Right lobe of liver (tissue), 6 donors: ENCODE measurements around the gene CXorf38. TPM values are rescaled to one million over a fixed set of nuclear protein-coding genes. Genes with fewer than 3 reads are reported as not detected.
A peak's percentile ranks its signal among the peaks of the same experiment; 100 is the strongest.

ENCODE experiments used
- ATAC-seq, 4 donors: fragments of 200-7000 bp; cut with Tn5 transposase; one replicate each; pipeline ENCODE4 v1.9.1; 2020; ENCODE audit warnings: mild to moderate bottlenecking in 4 of 4, moderate library complexity in 4 of 4
- DNase-seq, 3 donors: peaks; one replicate each; pipeline ENCODE4 v3.0.0-alpha.2; 2020
- H3K27ac ChIP-seq, 3 donors: fragments of 200-600 bp; one replicate each; pipeline ENCODE4 v1.8.0; 2022
- H3K27me3 ChIP-seq, 2 donors: fragments of 200-600 bp; one replicate each; pipeline ENCODE4 v1.8.0; 2022
- H3K36me3 ChIP-seq, 4 donors: fragments of 200-600 bp; sonication (generic) in 1 of 4; one replicate each; pipeline versions ENCODE4 v1.5.1 to v1.8.0; 2017 to 2022; ENCODE audit warnings: control low read depth in 1 of 4
- H3K4me1 ChIP-seq, 4 donors: fragments of 200-600 bp; sonication (generic) in 1 of 4; one replicate each; pipeline versions ENCODE4 v1.5.1 to v1.8.0; 2017 to 2022; ENCODE audit warnings: control low read depth in 1 of 4
- H3K4me3 ChIP-seq, 3 donors: fragments of 200-600 bp; one replicate each; pipeline ENCODE4 v1.8.0; 2022
- H3K9me3 ChIP-seq, 4 donors: fragments of 200-600 bp; sonication (generic) in 1 of 4; one replicate each; pipeline versions ENCODE4 v1.5.1 to v1.8.0; 2017 to 2022; ENCODE audit warnings: control low read depth in 1 of 4
- POLR2A ChIP-seq: fragments of 450-650 bp; IDR thresholded peaks from one replicate; pipeline ENCODE4 v1.6.1; 2017; ENCODE audit warnings: antibody characterized with exemption, mild to moderate bottlenecking
- WGBS: methylation state at CpG from one replicate; pipeline ENCODE4 v1.1.6; 2018; ENCODE audit warnings: low coverage, low lambda C conversion rate; ENCODE audit not compliant: insufficient coverage; ENCODE audit errors: missing lambda C conversion rate; 5-methylcytosine and 5-hydroxymethylcytosine counted together
- intact Hi-C, 2 donors: fragments of 100-400 bp; cut with DNase I; formaldehyde crosslinking; loops; one replicate each; pipeline versions ENCODE4 v1.11.2 to v1.14.1; 2022
- total RNA-seq, 6 experiments: library from RNA; depleted of rRNA in 2 of 6; stranded (reverse); fragments of >200 nt in 2 of 6; fragmentation: NEBNext Ultra II Directional in 3 of 6; extraction: Animal tissue kit (Norgen Biotek cat#: 25700) in 3 of 6; gene quantifications; one replicate each; pipeline versions ENCODE4 v1.1.0 to v1.2.4, GENCODE V29; 2016 to 2023
- TF ChIP-seq, protein P1 (sequence below), 4 donors: fragments of 200-600 bp in 3 of 4; fragments of 450-650 bp in 1 of 4; IDR thresholded peaks; one replicate each; pipeline versions ENCODE4 v1.5.1 to v1.8.0; 2016 to 2022; ENCODE audit warnings: antibody characterized with exemption in 4 of 4, mild to moderate bottlenecking in 2 of 4
- donor health status: DM: no; HTN: yes; CAD: no.
- donor health status: DM: no; HTN: no; CAD: no.
- donor health status: DM: no; HTN: no; CAD: no.
- donor health status: DM: no; HTN: yes; CAD: no.
- donor health status: DM: no; HTN: yes; CAD: no.

The CXorf38 gene
- total RNA-seq, 6 experiments from 2014 or later, result 4.8 to 13.9 (median 7.9) TPM

DNA sequence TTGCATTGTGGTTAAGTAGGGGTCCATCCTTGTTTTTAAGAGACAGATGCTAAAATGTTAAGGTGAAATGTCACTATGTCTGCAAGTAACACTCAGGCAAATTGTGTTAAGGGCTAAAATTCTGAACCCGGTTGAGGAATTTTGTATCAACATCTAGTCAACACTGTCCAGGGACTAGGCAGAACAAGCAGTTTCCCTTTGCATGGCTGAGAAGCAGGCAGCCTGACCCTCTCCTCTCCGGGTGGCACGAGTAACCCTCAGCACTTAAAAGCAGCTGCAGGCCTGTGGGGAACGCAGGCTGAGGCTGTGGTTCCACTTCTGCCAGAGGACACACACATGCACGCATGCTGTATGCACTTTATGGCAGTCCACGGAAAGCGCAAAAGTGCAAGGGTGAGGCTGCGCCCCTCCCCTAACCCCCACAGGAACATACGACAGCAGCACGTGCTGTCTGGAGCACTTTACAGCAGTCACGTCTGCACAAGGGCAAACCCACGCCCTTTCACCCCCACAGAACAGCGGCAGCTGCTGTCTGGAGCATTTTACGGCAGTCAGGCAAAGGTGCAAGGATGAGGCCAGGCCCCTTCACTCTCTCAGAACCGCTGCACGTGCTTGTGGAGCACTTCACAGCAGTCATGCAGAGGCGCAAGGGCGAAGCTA is 24.8 kb downstream of the CXorf38 start:
- DNase-seq, result no peak
- no peak overlapping the region for H3K4me3 ChIP-seq
- no peaks in the 10 kb centered on the region for H3K4me1 ChIP-seq
- peaks cover 0 to 7% of the 10 kb centered on the region in 2 donors for H3K27me3 ChIP-seq
- WGBS, result 70% methylated on average over 8 of the region's 18 CpGs
- intact Hi-C loops, result no loop called here
- no peaks in the 10 kb centered on the region for H3K9me3 ChIP-seq
- H3K36me3 ChIP-seq, result peaks cover 0 to under 1% (median 0%) of the 10 kb centered on the region in 4 donors
- TF ChIP-seq POLR2A, result no peak
- TF ChIP-seq, protein P1, sequence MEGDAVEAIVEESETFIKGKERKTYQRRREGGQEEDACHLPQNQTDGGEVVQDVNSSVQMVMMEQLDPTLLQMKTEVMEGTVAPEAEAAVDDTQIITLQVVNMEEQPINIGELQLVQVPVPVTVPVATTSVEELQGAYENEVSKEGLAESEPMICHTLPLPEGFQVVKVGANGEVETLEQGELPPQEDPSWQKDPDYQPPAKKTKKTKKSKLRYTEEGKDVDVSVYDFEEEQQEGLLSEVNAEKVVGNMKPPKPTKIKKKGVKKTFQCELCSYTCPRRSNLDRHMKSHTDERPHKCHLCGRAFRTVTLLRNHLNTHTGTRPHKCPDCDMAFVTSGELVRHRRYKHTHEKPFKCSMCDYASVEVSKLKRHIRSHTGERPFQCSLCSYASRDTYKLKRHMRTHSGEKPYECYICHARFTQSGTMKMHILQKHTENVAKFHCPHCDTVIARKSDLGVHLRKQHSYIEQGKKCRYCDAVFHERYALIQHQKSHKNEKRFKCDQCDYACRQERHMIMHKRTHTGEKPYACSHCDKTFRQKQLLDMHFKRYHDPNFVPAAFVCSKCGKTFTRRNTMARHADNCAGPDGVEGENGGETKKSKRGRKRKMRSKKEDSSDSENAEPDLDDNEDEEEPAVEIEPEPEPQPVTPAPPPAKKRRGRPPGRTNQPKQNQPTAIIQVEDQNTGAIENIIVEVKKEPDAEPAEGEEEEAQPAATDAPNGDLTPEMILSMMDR (IDR thresholded peaks at IDR 0.05), result no peak
- ATAC-seq, result no peak
- no peak overlapping the region for H3K27ac ChIP-seq

DNA sequence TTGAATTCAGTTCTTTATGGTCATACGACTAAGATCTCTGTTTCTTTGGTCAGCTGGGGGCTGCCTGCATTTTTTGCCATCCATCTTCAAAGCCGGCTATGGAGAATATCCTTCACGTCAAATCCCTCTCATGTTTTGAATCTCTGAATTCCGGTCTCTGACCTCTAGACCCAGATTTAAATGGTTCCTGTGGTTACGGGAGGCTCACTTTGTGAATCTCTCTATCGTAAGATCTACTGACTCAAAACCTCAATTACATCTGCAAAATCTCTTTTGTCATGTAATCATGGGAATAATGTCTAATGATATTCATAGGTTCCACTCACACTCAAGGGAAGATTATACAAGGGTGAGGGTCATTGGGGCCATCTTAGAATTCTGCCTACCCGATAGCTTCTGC is 29.8 kb downstream of the CXorf38 start:
- intact Hi-C loops, result no loop called here
- ATAC-seq (no peak), DNase-seq (no peak)
- Histone ChIP-seq H3K4me3 (no peak overlapping the region), H3K27me3 (peaks cover 0 to 4% of the 10 kb centered on the region in 2 donors), H3K27ac (no peak overlapping the region), H3K9me3 (no peaks in the 10 kb centered on the region), H3K36me3 (no peaks in the 10 kb centered on the region), H3K4me1 (no peaks in the 10 kb centered on the region)
- TF ChIP-seq POLR2A, result no peak
- TF ChIP-seq, protein P1 (IDR thresholded peaks at IDR 0.05), result no peak
- 85% methylated on average over 6 of the region's 7 CpGs for WGBS

DNA sequence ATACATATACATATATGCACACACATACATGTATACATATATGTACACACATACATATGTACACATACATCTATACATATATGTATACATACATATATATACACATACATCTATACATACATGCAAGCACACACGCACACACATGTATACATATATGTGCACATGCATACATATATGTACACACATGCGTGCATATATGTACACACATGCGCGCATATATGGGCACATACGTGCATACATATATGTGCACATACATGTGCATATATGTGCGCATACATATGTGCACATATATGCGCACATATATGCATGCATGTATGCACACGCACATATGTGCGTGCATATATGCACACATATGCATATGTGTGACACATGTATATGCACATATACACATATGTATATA is 31.4 kb downstream of the CXorf38 start:
- Histone ChIP-seq H3K27me3 (peaks cover 0 to 4% of the 10 kb centered on the region in 2 donors), H3K4me3 (no peak overlapping the region), H3K27ac (no peak overlapping the region), H3K36me3 (no peaks in the 10 kb centered on the region), H3K9me3 (no peaks in the 10 kb centered on the region), H3K4me1 (no peaks in the 10 kb centered on the region)
- 75% methylated on average over 9 of the region's 9 CpGs for WGBS
- intact Hi-C loops, result no loop called here
- TF ChIP-seq, protein P1 (IDR thresholded peaks at IDR 0.05), result no peak
- TF ChIP-seq POLR2A, result no peak
- ATAC-seq (no peak), DNase-seq (no peak)

DNA sequence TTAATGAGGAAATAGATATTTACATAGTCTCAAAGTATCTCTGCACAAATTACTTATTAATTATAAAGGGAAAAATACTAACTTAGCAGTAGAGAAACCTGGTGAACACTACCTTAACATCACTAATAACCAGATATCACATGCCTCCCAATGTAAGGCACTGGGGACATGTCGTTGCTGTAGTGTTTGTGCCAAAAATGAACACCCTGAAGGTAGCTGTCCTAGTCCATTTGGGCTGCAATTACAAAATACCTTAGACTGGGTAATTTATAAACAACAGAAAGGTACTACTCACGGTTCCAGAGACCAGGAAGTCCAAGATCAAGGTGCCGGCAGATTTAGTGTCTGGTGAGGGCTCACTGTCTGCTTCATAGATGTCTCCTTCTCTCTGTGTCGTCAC is 34.9 kb downstream of the CXorf38 start:
- Histone ChIP-seq H3K36me3 (no peaks in the 10 kb centered on the region), H3K4me1 (no peaks in the 10 kb centered on the region), H3K9me3 (no peaks in the 10 kb centered on the region), H3K27ac (no peak overlapping the region), H3K4me3 (no peak overlapping the region), H3K27me3 (no peaks in the 10 kb centered on the region)
- intact Hi-C loops, result no loop called here
- TF ChIP-seq POLR2A, result no peak
- TF ChIP-seq, protein P1 (IDR thresholded peaks at IDR 0.05), result no peak
- ATAC-seq (peak; percentile 18 to 75 (median 52)), DNase-seq (no peak)
- 41% methylated on average over 4 of the region's 4 CpGs for WGBS
